Gastroesophageal sphincter (tissue), 3 donors: ENCODE measurements around the gene SLC37A1.

Experiments used
- POLR2AphosphoS5 ChIP-seq: sonication (generic); formaldehyde crosslinking; IDR thresholded peaks from one replicate; pipeline ENCODE4 v1.6.1; 2017; ENCODE audit warnings: antibody characterized with exemption
- TF ChIP-seq, protein P1 (sequence below), 4 experiments: fragments of 200-600 bp in 2 of 4; fragments of 450-650 bp in 2 of 4; sonication (generic) in 1 of 4; IDR thresholded peaks; one replicate each; pipeline ENCODE4 v1.5.1; 2017 to 2019; ENCODE audit warnings: antibody characterized with exemption in 4 of 4, mild to moderate bottlenecking in 2 of 4, moderate library complexity in 2 of 4

DNA sequence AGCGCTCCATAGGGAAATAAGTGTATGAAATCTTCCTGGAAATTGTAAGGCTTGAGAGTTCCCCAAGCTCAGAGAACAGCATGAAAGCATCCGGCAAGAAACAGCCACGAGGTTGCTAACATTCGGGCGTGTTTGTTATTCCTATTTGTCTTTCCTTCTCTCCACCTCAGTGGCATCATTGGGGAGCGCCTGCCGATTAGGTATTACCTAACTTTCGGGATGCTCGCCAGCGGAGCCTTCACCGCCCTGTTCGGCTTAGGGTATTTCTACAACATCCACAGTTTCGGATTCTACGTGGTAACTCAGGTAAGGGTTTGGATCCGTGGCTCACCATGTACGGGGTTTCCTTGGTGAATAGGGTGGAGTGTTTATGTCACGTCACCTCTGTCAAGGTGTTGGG lies 25.7 kb downstream of the SLC37A1 start:
- TF ChIP-seq, protein P1, sequence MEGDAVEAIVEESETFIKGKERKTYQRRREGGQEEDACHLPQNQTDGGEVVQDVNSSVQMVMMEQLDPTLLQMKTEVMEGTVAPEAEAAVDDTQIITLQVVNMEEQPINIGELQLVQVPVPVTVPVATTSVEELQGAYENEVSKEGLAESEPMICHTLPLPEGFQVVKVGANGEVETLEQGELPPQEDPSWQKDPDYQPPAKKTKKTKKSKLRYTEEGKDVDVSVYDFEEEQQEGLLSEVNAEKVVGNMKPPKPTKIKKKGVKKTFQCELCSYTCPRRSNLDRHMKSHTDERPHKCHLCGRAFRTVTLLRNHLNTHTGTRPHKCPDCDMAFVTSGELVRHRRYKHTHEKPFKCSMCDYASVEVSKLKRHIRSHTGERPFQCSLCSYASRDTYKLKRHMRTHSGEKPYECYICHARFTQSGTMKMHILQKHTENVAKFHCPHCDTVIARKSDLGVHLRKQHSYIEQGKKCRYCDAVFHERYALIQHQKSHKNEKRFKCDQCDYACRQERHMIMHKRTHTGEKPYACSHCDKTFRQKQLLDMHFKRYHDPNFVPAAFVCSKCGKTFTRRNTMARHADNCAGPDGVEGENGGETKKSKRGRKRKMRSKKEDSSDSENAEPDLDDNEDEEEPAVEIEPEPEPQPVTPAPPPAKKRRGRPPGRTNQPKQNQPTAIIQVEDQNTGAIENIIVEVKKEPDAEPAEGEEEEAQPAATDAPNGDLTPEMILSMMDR (IDR thresholded peaks at IDR 0.05) = no peak
- TF ChIP-seq POLR2AphosphoS5 = no peak
